ENCODE data around the gene SPATS1.

The SPATS1 gene

GRCh38 chr6:44342489-44342888, at the start of gene SPATS1:
SPATS1 (plus strand) TSS chr6:44342650; CDS start chr6:44343096, 446 bp downstream.
- no peak for DNase-seq

GRCh38 chr6:44292661-44293365, 49.6 kb upstream of the SPATS1 start:
- no peak for DNase-seq

DNA sequence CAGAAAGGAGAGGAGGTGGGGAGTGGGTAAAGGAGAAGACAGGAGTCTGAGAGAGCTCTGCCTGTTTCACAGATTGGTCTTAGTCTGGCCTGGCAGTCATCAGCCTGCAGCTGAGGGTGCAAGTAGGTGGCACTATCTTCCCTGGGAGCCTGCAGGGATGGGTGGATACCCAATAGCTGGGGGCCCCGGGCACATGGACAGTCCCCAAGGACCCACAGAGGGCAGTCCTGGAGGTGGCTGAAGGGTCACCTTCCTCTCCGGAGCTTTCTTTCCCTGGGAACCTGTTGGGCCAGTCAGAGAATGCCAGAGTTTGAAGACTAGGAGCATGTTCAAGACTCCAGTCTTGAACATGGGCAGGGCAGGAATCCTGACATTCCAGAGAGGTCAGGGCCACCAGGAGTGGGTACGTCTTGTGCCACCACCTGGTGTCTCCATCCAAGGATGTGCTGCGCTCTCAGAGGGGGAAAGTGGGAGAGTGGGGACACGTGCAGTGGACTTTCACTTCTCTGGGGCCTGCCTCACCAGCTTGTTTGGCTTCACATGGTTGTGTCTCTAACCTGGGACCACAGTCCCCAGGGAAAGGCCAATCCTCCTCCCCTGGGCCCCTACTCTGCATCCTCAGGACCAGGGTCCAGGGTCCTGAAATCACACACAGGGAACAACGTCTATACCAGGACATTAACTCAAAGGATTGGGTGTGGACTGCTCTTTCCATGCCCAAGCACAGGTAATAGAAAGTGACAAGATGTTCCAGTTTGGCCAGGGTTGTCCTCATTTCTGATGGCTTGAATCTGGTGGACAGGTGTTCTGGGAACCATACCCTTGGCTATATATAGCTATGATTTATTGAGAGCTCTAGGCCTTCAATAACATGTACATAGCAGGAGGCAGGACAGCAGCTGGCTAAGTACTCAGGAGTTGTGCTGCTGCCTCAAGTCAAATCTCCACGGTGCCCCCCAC, 47.3 kb upstream of the SPATS1 start:
- no peak for DNase-seq

- DNase-seq: peak; percentile 58
These were observed 45.1 kb upstream of the SPATS1 start for GRCh38 chr6:44297063-44298038.

DNA sequence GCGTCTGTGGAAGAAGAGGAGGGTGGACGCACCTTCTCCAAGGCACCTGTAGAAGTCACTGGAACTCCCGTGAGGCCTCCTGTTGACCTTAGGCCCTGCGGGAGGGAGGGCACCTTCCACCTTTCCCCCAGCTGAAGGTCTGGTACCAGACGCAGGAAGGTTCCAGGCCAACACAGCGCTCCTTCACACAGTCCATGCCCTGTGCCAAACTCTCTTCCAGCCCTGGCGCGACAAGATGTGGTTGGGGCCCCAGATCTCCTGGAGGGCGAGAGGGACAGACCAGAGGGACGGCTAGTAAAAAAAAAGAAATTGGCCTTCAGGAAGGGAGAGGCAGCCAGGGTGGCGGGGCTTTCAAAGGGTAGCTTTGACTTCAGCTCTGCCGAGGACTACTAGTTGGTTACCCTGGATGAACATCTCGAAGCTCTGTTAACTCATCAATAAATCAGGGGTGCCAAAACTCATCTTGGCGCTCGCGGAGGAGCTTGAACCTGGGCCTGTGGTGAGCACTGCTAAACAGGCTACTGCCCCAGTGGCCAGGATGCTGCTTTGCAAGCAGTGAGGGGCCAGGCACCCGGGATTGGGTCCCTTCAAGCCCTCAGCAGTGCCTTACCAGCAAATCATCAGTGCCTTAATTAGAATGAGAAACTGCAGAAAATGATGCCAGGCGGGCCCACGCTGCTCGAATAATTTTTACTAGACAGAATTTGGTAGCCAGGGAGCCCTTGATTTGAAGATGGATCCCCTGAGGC, 44.2 kb upstream of the SPATS1 start:
- DNase-seq: no peak

- no peak for DNase-seq
These were observed 43.6 kb upstream of the SPATS1 start for GRCh38 chr6:44298864-44299263.

DNA sequence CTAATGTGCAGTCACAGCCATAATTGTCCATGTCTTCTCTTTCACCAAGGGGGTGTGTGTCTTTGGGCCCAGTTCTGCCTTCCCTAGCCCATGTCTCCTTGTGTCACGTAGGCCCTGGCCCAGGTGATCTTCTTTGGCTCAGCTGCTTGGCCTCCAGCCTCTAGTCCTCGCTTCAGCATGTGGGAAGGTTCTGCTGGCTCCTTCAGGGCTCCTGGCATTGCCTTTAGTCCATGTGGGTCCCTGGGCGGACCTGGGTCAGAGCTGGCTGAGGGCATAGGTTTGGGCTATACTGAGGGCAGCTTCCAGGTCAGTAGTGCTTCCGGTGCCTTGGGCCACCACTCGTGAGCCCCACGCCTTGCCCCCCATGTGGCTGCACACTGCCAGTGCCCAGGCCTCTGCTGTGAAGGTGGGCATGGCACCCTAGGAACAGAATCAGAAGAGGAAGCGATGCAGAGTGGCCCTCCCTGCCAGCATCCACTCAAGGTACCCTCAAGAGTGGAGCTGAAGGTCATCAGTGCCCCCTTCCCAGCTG, 42.1 kb upstream of the SPATS1 start:
- DNase-seq: no peak

DNA sequence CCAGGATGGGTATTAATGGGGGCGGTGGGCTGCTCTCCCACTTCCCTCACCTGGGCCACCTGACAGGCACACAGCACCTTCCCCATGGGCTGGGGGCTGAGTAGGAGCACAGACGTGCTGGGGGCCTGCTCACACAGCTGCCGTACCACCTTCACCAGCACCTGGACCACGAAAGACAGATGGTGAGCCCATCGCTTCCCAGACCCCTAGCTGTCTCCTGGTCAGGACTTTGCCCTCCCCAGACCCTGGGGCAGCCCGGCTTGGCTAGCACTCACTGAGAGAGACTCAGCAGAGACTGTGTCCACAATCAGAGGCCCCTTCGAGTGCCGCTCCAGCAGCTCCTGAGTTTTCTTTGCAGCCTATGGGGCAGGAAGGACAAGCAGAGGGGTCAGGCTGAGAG, 41.3 kb upstream of the SPATS1 start:
- DNase-seq: no peak

- no peak for DNase-seq
These were observed 40.5 kb upstream of the SPATS1 start for GRCh38 chr6:44301782-44302564.

DNA sequence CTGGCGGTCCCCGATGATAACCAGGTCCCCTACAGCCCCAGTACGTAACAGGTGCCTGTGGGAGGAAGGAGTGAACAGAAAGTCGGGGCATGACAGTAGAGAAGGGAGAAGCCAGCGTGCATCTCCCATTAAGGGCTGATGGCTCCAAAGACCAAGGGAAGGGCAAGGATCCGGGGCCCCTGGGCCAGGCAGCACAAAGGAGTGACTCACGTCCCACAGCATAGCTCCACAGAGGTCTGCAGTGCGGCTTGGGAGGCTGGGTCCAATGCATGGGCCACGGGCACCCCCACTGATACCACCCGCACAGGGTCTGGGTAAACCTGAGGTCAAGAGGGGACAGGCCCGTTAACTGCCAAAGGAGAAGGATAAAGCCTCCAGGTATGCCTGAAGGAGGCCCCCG, 39.6 kb upstream of the SPATS1 start:
- no peak for DNase-seq

- DNase-seq: no peak
These were observed 38.6 kb upstream of the SPATS1 start for GRCh38 chr6:44303842-44304241.

GRCh38 chr6:44304282-44305199, 37.9 kb upstream of the SPATS1 start:
- peak; percentile 19 for DNase-seq

DNA sequence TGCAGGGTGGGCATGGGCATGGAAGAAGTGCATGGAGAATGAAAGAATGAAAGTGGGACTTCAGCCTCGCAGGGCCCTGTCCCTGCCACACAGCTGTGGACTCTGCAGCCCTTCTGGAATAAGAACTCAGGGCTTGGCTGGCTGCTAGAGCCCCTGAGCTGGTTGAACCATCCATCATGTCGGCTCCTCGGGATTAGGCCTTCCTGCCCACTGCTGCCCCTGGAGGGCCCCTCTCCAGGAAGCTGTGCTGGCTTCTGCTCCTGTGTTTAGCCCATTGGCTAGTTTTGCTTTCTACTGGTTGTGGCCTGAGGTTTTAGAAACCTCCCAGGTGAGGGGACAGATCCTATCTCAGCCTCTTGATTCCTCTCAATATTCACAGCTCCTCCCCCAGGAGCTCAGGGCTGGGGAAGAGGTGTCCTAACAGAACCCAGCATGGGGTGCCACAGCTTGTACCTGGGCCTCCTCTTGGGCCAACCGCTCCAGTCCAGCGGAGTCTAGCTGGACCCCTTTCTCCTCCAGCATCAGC, 37.2 kb upstream of the SPATS1 start:
- DNase-seq: no peak

DNA sequence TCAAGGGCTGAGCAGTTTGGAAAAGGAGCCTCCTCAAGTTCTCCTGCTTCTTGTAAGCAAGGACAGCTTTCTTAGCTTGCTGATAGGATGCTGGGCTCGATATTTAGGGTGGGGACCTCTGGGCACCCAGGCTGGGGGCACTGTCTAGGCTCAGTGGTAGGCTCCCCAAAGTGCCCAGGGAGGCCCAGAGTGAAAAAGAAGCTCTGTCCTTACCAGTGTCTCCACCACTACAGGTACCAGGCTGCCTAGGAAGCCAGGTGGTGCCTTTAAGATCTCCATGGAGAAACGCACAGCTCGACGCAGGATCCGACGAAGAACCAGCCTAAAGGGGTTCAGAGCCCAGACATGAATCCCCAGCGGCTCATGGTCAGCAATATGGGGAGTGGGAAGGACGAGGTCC, 35.7 kb upstream of the SPATS1 start:
- no peak for DNase-seq

GRCh38 chr6:44307217-44307616, 35.2 kb upstream of the SPATS1 start:
- DNase-seq: no peak

DNA sequence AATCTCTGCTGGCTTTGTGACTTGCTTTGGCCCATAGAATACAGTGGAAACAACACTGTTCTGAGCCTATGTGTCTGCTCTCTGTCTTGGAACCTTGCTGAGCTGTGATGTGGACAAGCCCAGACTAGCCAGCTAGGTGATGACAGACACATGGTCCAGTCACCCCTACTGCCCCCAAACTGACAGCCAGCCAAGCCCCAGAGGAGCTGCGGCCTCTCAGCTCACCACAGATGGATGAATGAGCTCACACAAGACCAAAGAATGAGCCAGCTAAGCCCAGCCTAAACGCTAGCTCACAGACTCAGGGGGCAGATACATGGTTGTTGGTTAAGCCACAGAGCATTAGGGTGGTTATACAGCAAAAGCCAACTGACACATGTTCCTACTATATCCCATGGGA, 33.4 kb upstream of the SPATS1 start:
- no peak for DNase-seq

DNA sequence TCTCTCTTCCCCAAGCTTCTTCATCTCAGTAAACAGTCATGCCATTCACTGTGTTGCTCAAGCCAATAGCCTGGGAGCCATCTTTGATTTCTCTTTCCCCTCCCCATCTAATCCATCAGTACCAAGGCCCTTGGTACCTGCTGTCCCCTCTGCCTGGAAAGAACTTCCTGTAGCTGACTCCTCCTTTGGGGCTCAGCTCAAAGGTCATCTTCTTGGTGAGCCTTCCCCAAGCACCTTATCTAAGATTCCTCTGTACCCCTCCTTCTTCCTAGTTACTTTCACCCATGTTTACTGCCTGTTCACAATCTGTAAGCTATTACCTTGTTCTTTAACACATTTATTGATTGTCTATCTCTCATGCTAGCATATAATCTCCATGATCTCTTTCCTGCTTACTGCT, 32.8 kb upstream of the SPATS1 start:
- DNase-seq: no peak

- no peak for DNase-seq
These were observed 32.2 kb upstream of the SPATS1 start for GRCh38 chr6:44310241-44310640.

DNA sequence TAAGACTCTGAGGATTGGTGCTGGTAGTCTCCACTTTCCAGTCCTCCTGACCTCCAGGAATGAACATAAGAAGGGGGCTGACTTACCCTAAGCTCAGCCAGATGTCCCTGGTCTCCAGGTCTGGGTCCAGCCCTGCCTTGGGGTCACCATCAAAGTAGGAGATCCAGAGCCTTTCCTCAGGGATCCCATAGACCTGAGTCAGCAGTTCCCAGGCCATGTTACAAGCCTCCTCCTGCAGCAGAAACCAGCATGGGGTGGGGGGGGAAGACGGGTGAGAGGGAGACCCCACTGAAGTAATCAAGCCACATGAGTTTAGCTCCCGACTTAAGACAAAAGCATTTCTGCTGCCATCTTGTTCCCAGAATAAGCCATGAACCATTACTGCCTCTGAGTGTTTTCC, 31.1 kb upstream of the SPATS1 start:
- no peak for DNase-seq

GRCh38 chr6:44311767-44312166, 30.7 kb upstream of the SPATS1 start:
- DNase-seq: no peak
